GM12864 (cell line): ENCODE results near the gene WDR7.

ENCODE experiments used
- DNase-seq: peaks from one replicate; pipeline ENCODE4 v3.0.0-alpha.2; 2011; ENCODE audit warnings: low read depth
- H3K4me3 ChIP-seq: 2 replicates; pipeline ENCODE4 v1.5.1; 2011; ENCODE audit warnings: mild to moderate bottlenecking, low read depth, low read length, control low read depth
- CTCF ChIP-seq: IDR thresholded peaks from 2 replicates; pipeline ENCODE4 v1.5.1; 2011; ENCODE audit warnings: low read depth, mild to moderate bottlenecking, moderate library complexity, low read length, control low read depth, inconsistent platforms; ENCODE audit errors: missing control alignments

The WDR7 gene

GRCh38 chr18:57014772-57015413 lies 363.7 kb downstream of the WDR7 start:
- DNase-seq: no peak
- TF ChIP-seq CTCF: no peak
- no peak overlapping the region for H3K4me3 ChIP-seq

DNA sequence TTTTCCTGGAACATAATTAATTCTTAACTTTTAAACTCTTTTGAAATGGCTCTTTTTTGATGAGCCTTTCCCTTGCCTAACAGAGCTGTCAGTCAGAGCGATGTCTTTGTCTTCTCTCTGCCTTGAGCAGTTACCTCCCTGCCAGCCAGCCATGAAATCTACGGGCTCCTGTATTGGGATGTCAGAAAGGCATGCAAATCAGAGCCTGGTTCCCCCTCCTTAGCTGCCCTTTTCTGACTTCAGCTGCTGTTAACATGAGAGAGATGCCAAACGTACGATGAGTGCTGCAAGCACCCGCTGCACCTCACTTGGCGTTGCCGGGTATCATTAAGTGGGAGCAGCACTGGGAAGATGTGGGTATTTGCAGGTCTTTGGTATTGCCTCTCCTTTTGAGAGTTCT lies 364.3 kb downstream of the WDR7 start:
- no peak for DNase-seq
- H3K4me3 ChIP-seq: no peak overlapping the region
- no peak for TF ChIP-seq CTCF

DNA sequence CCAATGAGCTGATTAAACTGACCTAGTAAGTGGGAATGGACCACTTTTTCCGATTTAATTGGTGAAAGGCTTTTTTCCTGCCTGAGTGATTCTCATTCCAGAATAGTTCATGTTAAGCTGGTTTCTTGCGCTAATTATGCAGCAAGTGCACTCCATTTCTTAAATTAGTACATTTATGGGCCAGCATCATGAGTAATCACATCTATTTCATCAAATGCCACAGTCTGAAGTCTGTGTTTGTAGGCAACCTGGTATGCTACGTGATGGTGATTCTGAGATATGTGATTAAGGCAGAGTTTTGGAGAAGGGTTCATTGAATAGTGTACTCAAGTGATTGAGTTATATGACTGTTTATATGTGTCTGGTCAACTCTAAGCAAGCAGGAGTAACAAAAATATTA lies 367.7 kb downstream of the WDR7 start:
- no peak for DNase-seq
- no peak for TF ChIP-seq CTCF
- no peak overlapping the region for H3K4me3 ChIP-seq

DNA sequence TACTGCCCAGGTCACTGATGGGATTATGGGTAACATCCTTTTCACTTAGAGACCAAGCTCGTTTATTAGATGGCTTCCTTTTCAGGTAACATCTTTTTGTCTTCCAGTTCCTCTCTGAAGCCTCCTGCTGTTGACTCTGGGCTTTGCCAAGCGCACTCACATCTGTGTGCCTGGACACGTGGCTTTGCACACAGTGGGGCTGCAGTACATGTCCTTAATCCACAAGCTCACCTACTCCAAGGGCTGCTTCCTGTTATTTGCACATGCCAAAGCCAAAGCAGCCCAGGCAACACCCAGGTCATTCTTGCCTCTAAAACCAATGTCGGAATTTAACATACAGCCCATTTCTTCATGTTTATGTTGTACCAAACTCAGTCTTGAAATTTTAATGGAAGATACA lies 371.6 kb downstream of the WDR7 start:
- TF ChIP-seq CTCF: no peak
- no peak for DNase-seq
- H3K4me3 ChIP-seq: no peak overlapping the region

DNA sequence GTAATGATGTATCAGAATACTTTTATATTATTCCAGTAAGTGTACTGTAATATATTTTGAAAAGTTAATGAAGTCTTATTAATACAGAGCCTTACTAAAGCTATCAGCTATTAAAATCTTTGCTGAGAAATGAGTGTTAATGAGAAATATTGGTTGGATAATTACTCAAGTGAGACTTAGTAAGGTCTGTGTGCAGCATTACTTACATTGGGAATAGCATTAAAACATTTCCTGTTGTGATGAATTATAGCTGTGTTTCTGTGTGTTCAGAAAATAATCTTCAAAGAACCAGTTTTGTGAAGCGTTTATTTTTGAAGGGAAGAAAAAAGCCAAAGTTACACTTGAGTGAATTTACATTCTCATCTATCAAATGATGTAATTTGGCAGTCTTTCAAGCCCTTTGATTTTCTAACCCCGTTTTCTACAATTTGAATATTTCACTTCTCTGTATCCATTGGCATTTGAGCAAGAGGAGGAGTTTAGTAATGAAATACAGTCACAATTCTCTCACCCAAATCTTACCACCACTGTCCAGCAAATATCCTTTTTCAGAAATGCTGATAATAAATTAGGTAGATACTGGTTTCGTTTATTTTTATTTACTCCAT lies 372.2 kb downstream of the WDR7 start:
- TF ChIP-seq CTCF: no peak
- no peak for DNase-seq
- no peak overlapping the region for H3K4me3 ChIP-seq

DNA sequence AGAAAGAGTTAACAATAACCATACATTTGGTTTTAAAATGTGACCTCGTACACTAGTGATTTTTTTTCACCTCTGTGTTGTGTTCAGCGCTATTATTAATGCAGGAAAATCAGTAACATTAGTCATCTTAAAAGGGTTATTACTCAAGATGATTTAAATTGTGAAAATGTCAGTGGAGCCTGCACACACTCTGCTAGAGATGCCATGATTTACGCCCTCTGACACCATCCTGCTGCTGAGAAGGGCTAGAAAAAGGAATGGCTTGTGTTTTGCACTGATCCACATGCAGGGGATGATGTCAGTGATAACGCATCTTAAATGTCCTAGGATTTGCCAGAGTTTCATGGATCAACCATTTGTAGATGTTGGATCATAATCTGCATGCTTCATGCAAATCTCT lies 374.4 kb downstream of the WDR7 start:
- DNase-seq: no peak
- no peak for TF ChIP-seq CTCF
- H3K4me3 ChIP-seq: no peak overlapping the region

GRCh38 chr18:57026316-57026715 lies 375.2 kb downstream of the WDR7 start:
- H3K4me3 ChIP-seq: no peak overlapping the region
- no peak for DNase-seq
- TF ChIP-seq CTCF: no peak
